ENCODE results near the gene PPFIA1. TPM values are rescaled to one million over a fixed set of nuclear protein-coding genes. Genes with fewer than 3 reads are reported as not detected.

PPFIA1 gene
- total and polyA plus RNA-seq, 10 of the 15 experiments (the other 5 are each of a cell fraction or from before 2014, with no cell fraction given), result 5.2 to 26.2 (median 15.8) TPM

DNA sequence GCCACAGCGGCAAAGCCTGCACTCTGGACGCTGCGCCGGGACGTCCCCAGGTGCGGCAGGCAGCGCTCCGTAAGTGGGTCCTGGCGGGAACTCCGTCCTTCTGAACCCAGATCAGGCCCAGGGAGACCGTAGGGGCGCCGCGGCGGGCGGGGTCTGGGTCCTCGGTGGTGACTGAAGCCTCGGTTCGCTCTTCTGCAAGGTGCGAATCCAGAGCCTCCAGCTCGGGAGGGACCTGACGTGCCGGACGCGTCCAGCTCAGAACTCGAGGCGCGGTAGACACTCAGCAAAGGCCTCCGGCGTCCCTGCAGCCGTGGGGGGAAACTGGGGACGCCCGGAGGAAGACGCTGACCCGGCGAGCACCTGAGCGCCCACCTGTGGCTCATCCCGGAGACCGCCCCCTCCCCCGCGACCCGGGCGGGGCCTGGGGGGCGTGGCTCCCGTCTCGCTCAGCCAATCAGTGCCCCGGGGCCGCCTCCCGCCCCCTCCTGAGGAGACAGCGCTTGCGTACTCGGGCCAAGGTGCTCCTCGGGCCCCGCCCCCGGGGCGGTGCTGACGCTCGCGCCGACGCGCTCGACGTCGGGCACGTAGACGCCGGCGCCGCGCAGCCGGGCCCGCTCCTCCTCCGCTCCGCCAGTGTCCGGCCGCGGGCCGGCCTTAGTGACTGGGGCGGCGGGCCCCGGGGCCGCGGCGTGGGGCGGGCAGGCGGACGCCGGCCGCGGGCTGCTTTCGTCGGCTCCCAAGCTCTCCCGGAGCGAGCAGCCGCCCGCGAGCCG lies at the start of gene PPFIA1 (continued):
- TF ChIP-seq EGR1 (IDR thresholded peaks at IDR 0.05; ENCODE audit: borderline replicate concordance in 1 of 2, low read depth in 2 of 2, low read length in 2 of 2), result peak; percentile 82 to 87
- 0 out of 3 replicates have a peak, but pooled peaks have one; percentile 16 for TF ChIP-seq POU2F2 (IDR thresholded peaks at IDR 0.05; ENCODE audit: borderline replicate concordance, low read depth, low read length)
- no peak for TF ChIP-seq WRNIP1 (IDR thresholded peaks at IDR 0.05; ENCODE audit: borderline replicate concordance, low read depth, low read length)
- no peak for TF ChIP-seq SRF (IDR thresholded peaks at IDR 0.05; ENCODE audit: low read depth in 2 of 2, low read length in 2 of 2)
- peak; percentile 75 for TF ChIP-seq IKZF1 (conservative IDR thresholded peaks at IDR 0.05)
- TF ChIP-seq IRF4 (IDR thresholded peaks at IDR 0.05; ENCODE audit: low read depth, low read length), result no peak
- TF ChIP-seq TAF1 (IDR thresholded peaks at IDR 0.05; ENCODE audit: borderline replicate concordance, low read depth, low read length), result peak; percentile 66; the same call in 1 of the 2 replicates
- peak; percentile 79; the same call in 1 of the 2 replicates for TF ChIP-seq BACH1 (IDR thresholded peaks at IDR 0.05; ENCODE audit: borderline replicate concordance)
- TF ChIP-seq, protein P1, sequence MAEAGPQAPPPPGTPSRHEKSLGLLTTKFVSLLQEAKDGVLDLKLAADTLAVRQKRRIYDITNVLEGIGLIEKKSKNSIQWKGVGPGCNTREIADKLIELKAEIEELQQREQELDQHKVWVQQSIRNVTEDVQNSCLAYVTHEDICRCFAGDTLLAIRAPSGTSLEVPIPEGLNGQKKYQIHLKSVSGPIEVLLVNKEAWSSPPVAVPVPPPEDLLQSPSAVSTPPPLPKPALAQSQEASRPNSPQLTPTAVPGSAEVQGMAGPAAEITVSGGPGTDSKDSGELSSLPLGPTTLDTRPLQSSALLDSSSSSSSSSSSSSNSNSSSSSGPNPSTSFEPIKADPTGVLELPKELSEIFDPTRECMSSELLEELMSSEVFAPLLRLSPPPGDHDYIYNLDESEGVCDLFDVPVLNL (IDR thresholded peaks at IDR 0.05; ENCODE audit: low read depth, low read length), result no peak
- peak; percentile 83 for TF ChIP-seq POLR2A (IDR thresholded peaks at IDR 0.05; ENCODE audit: low read depth, low read length)
- TF ChIP-seq, protein P2, sequence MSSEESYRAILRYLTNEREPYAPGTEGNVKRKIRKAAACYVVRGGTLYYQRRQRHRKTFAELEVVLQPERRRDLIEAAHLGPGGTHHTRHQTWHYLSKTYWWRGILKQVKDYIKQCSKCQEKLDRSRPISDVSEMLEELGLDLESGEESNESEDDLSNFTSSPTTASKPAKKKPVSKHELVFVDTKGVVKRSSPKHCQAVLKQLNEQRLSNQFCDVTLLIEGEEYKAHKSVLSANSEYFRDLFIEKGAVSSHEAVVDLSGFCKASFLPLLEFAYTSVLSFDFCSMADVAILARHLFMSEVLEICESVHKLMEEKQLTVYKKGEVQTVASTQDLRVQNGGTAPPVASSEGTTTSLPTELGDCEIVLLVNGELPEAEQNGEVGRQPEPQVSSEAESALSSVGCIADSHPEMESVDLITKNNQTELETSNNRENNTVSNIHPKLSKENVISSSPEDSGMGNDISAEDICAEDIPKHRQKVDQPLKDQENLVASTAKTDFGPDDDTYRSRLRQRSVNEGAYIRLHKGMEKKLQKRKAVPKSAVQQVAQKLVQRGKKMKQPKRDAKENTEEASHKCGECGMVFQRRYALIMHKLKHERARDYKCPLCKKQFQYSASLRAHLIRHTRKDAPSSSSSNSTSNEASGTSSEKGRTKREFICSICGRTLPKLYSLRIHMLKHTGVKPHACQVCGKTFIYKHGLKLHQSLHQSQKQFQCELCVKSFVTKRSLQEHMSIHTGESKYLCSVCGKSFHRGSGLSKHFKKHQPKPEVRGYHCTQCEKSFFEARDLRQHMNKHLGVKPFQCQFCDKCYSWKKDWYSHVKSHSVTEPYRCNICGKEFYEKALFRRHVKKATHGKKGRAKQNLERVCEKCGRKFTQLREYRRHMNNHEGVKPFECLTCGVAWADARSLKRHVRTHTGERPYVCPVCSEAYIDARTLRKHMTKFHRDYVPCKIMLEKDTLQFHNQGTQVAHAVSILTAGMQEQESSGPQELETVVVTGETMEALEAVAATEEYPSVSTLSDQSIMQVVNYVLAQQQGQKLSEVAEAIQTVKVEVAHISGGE (CRISPR knock-in tag; IDR thresholded peaks at IDR 0.05), result no peak
- 0 out of 2 replicates have a peak, but pooled peaks have one; percentile 18 for TF ChIP-seq NR2C1 (IDR thresholded peaks at IDR 0.05)
- no peak for TF ChIP-seq SMC3 (IDR thresholded peaks at IDR 0.05; ENCODE audit: borderline replicate concordance, low read length)
- TF ChIP-seq CBX3 (IDR thresholded peaks at IDR 0.05; ENCODE audit: borderline replicate concordance, low read depth), result no peak
- no peak for TF ChIP-seq HDGF (IDR thresholded peaks at IDR 0.05)
- TF ChIP-seq SUZ12 (IDR thresholded peaks at IDR 0.05; ENCODE audit: unreplicated experiment), result no peak
- peak; percentile 61 for TF ChIP-seq CHD2 (IDR thresholded peaks at IDR 0.05; ENCODE audit: borderline replicate concordance, low read depth, low read length)
- no peak for TF ChIP-seq EED (IDR thresholded peaks at IDR 0.05; ENCODE audit: low read depth)
- TF ChIP-seq FOXM1 (IDR thresholded peaks at IDR 0.05; ENCODE audit: low read depth, low read length), result no peak
- no peak for TF ChIP-seq KAT2A (conservative IDR thresholded peaks at IDR 0.05; ENCODE audit: control insufficient read depth, low read depth, low read length)
- TF ChIP-seq SP1 (IDR thresholded peaks at IDR 0.05; ENCODE audit: low read depth, low read length), result peak; percentile 82
- TF ChIP-seq NRF1 (conservative IDR thresholded peaks at IDR 0.05; ENCODE audit: low read depth, low read length), result peak; percentile 30; the same call in 1 of the 2 replicates
- no peak for TF ChIP-seq ETV6 (conservative IDR thresholded peaks at IDR 0.05 in 1 of 2, IDR thresholded peaks at IDR 0.05 in 1 of 2; ENCODE audit: borderline replicate concordance in 1 of 2, low read depth in 1 of 2)
- TF ChIP-seq MXI1 (IDR thresholded peaks at IDR 0.05; ENCODE audit: low read depth, low read length), result peak; percentile 23; the same call in 1 of the 2 replicates
- TF ChIP-seq CREB1 (IDR thresholded peaks at IDR 0.05; ENCODE audit: low read depth), result peak; percentile 78; the same call in 1 of the 2 replicates

All from GM12878 (cell line).